Astrocyte of the cerebellum (primary cell): Measurements from ENCODE around the gene NAA20.

Experiments
- DNase-seq: peaks from one replicate; pipeline ENCODE4 v3.0.0-alpha.2; 2011; ENCODE audit warnings: low read depth
- H3K4me3 ChIP-seq: 2 replicates; pipeline ENCODE4 v1.5.1; 2011; ENCODE audit warnings: mild to moderate bottlenecking, low read depth, low read length, moderate library complexity
- in situ Hi-C: cut with HindIII; loops from 2 replicates; pipeline ENCODE4 v1.10.0; 2017; ENCODE audit warnings: low sequenced_read_pairs
- TF ChIP-seq, protein P1 (sequence below): IDR thresholded peaks from 2 replicates; pipeline ENCODE4 v1.5.1; 2012; ENCODE audit warnings: low read length, low read depth, moderate library complexity, mild to moderate bottlenecking; ENCODE audit errors: missing control alignments

NAA20 gene

DNA sequence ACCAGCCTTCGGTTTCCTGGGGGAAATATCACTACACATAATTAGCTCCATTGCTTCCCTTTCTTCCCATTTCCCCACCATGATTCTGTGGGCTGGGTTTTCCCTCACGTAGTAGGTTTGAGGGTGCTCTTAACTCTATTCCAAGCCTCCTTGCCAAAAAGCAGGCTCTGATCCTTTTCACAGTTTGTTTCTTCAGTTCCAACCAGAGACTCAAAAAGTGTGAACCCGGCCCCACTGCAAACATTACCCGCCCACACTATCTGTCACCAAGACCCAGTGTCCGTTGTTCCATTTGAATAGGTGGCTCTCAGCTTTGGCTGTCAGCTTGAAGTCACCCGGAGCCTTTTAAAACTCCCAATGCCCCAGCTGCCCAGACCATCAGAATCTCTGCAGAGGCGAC lies 11.8 kb upstream of the NAA20 start:
- DNase-seq, result no peak
- no peak overlapping the region for H3K4me3 ChIP-seq
- TF ChIP-seq, protein P1, sequence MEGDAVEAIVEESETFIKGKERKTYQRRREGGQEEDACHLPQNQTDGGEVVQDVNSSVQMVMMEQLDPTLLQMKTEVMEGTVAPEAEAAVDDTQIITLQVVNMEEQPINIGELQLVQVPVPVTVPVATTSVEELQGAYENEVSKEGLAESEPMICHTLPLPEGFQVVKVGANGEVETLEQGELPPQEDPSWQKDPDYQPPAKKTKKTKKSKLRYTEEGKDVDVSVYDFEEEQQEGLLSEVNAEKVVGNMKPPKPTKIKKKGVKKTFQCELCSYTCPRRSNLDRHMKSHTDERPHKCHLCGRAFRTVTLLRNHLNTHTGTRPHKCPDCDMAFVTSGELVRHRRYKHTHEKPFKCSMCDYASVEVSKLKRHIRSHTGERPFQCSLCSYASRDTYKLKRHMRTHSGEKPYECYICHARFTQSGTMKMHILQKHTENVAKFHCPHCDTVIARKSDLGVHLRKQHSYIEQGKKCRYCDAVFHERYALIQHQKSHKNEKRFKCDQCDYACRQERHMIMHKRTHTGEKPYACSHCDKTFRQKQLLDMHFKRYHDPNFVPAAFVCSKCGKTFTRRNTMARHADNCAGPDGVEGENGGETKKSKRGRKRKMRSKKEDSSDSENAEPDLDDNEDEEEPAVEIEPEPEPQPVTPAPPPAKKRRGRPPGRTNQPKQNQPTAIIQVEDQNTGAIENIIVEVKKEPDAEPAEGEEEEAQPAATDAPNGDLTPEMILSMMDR, result no peak
- in situ Hi-C loops, result no loop called here

DNA sequence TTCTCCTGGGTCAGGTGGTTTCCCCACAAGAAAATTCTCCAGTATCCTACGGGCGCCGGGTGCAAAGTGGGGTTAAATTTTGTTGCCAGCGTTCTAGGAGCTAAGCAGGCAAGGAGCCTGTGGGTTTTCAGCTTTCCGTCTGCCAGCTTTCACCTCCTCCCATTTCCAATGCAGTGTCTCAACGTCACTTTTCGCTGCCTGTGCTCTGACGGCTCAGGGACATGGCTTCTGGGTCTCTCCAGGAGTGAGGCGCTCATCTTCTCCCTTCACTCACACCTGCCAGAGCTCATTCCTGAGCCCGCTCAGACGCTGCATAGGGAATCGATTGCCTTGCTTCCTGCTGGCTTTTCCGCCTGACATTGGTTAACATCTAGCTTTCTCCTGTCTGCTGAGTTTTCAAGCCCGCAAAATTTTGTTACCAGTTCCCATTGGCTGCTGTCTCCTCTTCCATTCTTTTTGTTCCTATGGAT lies 7.3 kb upstream of the NAA20 start:
- TF ChIP-seq, protein P1, result no peak
- no peak for DNase-seq
- in situ Hi-C loops, result no loop called here
- no peak overlapping the region for H3K4me3 ChIP-seq

DNA sequence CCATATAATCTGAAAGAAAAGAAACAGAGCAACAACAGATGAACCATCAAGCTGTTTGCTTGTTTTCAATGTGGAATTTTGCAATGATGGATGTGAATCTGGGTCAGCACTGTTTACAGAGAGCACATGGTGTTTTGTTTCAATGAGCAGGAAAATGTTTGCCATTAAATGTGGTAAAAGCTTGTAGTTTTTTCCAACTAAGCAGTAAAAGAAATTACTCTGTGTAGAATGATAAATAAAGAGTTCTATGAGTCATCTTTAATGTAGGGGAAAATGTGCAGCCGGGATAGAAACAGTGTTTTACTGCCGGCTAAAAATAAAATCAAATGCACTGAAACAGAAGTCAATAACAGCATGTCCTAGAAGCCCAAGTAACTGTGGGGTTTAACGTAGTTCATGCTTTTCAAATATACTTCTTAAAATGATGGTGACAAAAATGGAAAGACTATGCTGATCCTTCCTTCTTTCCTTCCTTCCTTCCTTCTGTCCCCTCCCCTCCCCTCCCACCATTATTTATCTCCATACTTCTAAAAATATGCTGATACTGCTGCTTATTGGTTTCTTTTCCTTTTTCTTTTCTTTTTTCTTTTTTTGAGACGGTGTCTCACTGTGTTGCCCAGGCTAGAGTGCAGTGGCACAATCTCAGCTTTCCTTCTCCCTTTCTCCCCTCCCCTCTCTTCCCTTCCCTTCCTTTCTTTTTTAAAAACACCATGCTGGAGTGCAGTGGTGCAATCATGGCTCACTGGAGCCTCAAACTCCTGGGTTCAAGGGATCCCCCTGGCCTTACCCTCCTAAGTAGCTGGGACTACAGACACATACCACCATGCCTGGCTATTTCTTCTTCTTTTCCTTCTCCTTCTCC lies 6.3 kb upstream of the NAA20 start:
- in situ Hi-C loops, result no loop called here
- peak; percentile 33 for DNase-seq
- H3K4me3 ChIP-seq, result no peak overlapping the region
- TF ChIP-seq, protein P1, result no peak

DNA sequence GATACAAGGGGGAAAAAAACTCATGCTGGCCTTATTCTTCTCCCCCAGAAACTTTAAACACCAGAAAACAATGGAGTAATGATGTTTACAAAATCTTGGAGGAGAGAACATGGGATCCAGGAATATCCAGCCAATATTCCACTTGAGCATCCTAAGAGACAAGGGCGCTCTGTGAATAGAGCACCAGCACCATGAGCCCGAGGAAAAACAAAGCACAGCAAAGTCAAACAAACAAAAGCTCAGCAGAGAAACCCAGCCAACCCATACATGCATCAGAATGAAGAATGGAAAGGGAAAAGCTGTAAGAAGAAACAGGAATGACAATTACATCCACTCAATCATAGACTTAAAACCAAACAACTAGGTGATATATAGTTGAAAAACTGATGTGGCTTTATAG lies 4.6 kb upstream of the NAA20 start:
- TF ChIP-seq, protein P1, result no peak
- no peak for DNase-seq
- in situ Hi-C loops, result no loop called here
- no peak overlapping the region for H3K4me3 ChIP-seq

DNA sequence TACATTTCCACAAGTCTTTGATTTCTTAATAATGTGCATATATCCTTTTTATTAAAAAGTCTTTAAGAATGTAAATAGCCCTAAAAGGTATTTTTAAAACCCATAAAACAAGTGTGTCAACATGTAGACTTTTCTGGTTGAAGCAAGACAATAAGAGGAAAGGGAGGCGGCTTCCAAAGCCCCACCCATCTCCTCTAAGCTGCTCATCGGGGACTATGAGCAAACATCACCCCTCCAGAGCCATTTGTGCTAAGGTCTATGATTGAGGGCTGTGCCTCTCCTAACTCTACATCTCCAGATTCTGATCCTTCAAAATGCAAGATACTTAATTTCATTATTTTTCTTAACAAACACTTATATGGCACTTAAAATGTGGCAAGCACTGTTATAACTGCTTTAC lies 2.5 kb upstream of the NAA20 start:
- H3K4me3 ChIP-seq, result no peak overlapping the region
- DNase-seq, result no peak
- in situ Hi-C loops, result no loop called here
- TF ChIP-seq, protein P1, result no peak

DNA sequence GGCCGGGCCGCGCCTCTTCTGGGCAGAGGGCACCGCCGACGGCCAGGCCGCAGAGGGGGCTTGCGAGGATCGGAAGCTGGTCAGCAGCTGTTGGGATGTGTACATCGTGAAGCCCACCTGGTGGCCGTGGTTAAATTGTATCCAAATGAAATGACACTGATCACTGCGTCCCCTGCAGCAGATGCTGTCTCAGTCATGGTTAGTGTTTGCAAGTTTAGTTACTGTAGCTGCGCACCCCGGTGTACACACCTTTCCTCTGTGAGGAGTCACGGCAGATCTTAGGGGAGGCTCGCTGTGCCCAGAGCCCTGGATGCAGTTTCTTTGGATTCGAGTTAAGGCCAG lies 653 bp downstream of the NAA20 start:
- TF ChIP-seq, protein P1, result peak; percentile 3
- DNase-seq, result no peak
- peak overlapping the region; percentile 93 for H3K4me3 ChIP-seq
- in situ Hi-C loops, result no loop called here
